Activated T-cell treated with anti-CD3 and anti-CD28 coated beads for 48 hours (primary cell): ENCODE results near the gene CEP112.

Source experiments
- DNase-seq: peaks from one replicate; pipeline ENCODE4 v3.0.0-alpha.2; 2020; ENCODE audit warnings: low read depth

The CEP112 gene

GRCh38 chr17:65644545-65644944, 547.4 kb downstream of the CEP112 start:
- DNase-seq: no peak

- DNase-seq: no peak
Observed at GRCh38 chr17:65638221-65638975, 553.5 kb downstream of the CEP112 start.

DNA sequence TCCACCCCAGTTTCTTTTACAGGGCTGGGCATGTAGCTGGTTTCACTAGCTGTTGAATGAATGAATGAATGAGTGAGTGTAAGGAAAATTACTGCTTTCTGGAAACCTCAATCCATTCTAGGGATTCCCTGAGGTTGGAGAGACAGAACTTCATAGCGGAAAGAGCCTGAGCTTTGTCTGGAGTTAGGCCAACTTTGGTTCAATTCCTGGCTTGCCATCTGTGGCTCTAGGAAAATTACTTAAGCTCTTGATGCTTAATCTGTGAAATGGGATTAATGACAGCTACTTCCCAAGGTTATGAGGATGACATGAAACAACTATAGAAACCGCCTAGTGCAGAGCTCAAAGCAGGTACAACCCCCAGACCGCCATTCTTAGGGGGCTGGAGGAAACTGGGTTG, 554.1 kb downstream of the CEP112 start:
- DNase-seq: no peak

GRCh38 chr17:65634533-65634932, 557.4 kb downstream of the CEP112 start:
- no peak for DNase-seq

- DNase-seq: no peak
Observed at GRCh38 chr17:65633988-65634387, 557.9 kb downstream of the CEP112 start.

DNA sequence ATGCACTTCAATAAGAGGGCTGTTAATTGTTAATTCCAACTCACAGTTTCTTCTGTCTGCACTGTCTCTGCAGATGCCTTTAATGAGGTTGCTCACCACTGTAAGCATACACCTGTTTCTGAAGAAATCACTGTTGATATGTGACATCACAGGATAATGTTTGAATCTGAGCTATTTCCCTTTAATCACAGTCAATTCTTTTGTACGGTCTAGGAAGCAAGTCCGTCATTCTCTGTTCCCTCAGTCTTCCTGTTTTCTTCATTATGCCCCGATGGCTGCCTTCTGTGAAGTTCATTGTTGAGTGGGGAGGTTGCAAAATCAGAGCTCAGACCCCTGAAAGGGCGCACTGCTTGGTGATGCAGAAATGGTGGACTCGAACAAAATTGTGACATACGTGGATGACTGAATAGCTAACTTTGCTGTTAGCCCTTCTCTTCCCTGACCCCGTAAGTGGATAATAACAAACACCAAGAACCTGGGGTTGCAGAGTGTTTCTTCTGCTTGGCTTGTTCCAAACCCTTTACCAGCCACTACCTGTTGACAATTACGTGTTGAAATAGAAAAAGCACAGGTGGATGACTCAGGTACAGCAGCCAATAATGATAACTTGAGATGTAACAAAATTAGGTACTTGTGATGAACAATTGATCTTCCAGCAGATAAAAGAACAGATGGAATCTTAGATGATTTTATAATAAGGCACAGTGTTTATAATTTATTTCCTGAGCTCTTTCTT, 558.6 kb downstream of the CEP112 start:
- DNase-seq: no peak

DNA sequence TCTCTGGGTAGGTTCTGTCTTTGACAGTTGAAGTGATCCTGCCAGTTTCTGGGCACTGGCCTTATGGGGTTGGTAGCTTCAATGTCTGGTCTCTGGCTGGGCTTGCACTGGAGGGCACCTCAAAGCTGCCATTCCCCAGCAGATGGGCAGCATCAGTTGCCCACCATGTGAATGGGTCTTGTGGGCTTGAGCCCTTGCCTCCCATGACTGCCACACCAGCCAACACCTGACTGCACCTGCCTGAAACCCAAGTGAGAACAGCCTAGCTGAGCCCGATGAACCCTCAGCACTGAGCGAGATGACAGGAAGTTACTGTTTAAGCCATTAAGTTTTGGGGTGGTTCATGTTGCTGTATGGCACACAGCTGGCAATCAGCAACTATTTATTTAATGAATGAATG, 561.4 kb downstream of the CEP112 start:
- no peak for DNase-seq

- DNase-seq: no peak
Observed at GRCh38 chr17:65629234-65629690, 562.7 kb downstream of the CEP112 start.

- no peak for DNase-seq
Observed at GRCh38 chr17:65628644-65629036, 563.3 kb downstream of the CEP112 start.

DNA sequence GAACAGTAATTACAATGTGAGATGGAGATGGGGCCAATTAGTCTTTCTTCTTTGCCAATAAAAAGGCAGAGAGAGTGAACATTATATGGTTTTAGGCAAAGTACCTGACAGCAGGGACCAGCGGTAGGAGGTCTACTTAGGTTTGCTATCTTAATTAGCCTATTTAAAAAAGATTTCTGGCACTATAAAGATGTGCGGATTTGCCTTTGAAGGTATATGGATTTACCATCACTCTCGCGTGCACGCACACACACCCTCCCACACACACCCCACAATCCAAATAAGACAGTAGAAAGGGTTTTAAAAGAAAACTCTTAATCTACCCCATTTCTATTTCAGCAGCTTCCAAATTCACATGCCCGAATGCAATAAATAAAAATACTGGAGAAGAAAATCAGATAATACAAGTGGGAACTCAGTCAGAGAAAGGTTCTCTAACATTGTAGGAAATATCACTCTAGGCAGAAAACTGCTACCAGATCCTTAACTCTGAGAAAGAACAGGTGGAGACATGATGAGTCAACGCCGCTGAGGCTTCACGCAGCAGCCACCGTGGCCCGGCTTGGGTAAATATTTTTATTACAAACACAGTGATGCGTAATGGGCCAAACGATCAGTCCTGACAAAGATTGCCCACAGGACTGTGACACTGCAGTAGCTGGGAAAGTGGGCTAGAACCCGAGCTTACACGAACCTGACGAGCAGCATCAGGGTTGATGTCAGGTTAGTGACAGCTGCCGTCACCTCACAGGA, 563.9 kb downstream of the CEP112 start:
- DNase-seq: no peak

- no peak for DNase-seq
Observed at GRCh38 chr17:65627108-65627507, 564.8 kb downstream of the CEP112 start.

- no peak for DNase-seq
Observed at GRCh38 chr17:65626451-65626850, 565.5 kb downstream of the CEP112 start.

DNA sequence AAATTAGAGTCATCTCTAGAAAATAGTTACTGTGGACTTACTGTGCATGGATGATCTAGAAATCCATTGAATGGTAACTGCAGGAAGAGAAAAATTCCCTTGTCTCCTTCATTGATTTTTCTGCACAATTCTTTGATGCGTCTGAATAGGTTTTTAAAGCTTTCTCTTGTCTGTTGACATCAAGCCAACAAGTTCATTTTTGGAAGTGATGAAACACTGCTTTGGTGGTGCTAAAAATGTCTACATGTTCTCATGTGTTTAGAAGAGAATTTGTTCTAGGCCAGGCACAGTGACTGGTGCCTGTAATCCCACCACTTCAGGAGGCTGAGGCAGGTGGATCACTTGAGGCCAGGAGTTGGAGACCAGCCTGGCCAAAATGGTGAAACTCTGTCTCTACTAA, 573.4 kb downstream of the CEP112 start:
- no peak for DNase-seq

DNA sequence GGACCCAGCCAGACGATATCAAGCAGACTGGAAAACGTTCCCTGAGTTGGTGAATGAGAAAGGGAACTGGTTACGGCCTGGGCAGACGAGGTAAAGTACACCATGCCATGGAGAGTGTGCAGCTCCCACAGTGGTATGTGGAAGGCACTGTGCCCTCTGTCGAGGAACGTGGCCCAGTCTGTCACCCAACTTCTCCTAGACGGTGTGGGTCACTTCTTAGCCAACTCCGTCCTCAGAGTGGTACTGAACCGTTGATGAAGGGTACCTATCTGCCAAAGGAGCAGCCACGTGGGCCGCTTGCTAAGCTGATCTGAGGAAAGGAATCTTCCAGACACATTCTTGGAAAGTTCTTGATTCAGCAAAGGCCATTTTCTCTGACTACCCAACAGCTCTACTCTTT, 574.4 kb downstream of the CEP112 start:
- no peak for DNase-seq

DNA sequence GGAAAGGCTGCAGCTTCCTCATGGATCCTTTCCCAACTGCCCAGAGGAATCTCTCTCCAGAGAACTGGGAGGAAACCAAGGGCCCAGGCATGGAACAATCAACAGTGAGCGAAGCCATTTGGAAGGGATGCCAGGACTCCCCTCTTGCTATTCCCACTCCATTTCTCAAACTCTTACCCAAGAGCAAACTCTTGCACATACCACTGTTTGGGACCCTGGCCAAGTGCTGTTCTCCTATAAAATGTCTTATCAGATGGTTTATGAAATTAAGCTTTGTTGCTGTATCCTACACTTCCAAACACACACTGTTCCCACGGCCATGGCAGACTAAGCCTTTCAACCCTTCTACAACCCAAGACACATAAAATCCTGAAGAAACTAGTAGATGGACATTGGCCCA, 582.2 kb downstream of the CEP112 start:
- no peak for DNase-seq

DNA sequence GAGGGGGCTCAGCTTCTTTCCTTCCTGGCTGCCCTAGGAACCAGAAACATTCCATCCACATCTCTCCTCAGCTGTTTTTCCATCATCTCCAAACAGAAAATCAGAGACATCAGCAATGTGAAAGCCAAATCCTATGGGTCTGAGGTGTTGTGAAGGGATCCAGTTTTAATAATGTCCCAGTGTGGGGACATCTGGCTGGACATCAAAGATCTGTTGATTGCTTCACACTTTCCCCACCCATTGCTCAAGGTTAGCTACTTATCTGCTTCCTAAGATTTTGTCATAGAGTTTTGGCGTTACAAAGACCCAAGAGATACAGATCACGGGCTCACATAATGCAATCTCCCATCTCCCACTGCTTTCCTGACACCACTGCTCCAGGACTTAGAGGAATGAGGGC, 582.6 kb downstream of the CEP112 start:
- DNase-seq: no peak

DNA sequence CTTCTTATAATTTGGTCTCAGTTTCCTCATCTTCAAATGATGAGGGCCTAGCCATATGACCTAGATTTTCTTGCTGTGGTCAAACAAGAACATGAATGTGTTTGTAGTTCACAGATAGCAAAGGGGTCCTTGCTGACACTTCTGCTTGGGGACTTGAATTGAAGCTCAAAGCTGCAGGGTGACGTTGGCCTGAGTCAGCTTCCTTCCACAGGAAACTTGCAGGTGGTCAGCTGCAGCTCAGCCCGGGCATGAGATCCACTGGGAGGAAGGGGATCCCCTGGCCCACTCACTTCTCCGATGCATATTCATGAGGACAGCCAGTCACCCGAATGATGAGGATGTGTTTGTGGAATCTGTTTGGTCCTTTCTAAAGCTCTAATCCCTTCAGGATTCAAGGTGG, 587.9 kb downstream of the CEP112 start:
- no peak for DNase-seq

DNA sequence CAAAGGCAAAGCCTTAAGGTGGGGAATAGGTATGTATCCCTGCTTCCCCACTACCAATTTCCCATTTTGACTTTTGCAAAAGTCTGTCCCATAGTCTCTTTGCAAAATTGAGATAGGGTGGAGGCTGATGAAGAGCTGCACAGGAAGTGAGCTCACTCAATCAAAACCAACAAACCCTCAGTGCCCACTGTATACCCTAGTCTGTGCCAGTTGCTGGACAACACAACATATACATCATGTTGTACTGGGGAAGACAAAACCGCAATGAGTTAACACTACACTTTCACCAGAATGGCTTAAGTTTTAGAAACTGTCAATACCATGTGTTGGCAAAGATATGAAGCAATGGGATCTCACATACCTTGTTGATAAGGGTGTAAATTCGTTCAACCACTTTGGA, 590.1 kb downstream of the CEP112 start:
- no peak for DNase-seq

- no peak for DNase-seq
Observed at GRCh38 chr17:65601145-65601544, 590.8 kb downstream of the CEP112 start.

DNA sequence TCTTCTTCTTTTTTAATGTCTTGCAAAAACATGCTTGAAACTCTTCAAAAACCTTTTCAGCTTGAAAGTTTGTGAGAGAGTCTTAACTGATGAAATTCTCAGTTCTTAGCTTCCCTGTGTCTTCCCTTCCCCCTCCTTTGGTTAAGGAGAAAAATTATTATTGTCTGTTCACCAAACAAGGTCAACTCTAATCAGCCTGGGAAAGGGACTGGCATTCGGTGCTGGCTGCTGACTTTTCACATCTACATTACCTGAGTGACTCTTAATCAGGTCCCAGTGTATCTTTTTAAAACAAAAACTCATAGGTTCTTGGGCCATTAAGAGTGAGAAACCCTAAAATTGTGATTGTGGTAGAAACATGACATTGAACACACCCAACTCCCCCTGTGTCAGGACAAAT, 591.4 kb downstream of the CEP112 start:
- no peak for DNase-seq

DNA sequence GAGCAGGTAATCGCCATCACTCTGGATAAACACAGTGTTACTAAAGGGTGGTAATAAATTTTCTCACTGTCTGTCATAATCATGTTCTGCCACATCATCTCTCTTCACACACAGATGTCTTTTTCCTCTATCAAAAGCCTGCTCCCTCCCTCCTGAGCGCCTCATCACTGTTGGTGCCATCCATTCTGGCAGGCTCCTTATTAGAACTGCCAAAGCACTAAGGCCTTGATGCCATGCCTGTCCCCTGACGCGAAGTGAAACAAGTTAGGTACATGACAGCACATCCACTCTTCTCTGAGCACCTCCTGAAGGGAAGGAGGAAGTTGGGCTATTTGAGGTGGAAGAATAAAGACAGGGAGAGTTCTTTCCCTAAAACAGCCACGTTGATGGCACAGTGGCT, 592.3 kb downstream of the CEP112 start:
- no peak for DNase-seq

GRCh38 chr17:65598746-65599145, 593.2 kb downstream of the CEP112 start:
- no peak for DNase-seq

DNA sequence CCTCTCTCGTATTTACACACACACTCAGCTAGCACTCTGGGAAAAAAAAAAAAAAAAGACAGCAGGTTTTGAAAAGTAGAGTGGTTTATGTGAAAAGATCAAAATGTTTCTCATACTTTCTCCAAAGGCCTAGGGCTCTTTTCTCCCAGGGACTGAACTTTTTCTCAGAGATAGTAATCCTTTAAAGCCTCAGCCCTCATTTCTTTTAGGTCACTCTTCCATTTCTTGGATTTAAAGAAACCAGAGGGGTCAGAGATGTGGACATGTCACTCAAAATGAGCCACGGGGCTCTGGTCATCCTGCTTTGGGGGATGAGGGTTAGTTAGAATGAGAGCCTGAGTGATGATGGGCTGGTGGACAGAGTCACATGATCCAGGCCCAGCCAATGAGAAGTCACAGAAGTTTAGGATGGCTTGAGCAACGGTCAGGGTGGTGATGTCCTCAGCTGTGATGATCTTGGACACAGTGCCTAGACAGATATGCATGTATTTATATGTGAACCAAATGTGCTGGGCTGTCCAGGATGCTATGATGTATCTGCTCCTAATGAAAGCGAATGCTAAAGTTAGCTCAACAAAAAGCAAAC, 596.8 kb downstream of the CEP112 start:
- DNase-seq: no peak
